WTC11 (cell line): ENCODE data around the gene CARMIL1. TPM values are rescaled to one million over a fixed set of nuclear protein-coding genes. Genes with fewer than 3 reads are reported as not detected.

Experiments used
- ATAC-seq: fragments of 200-7000 bp; cut with Tn5 transposase; 2 replicates; pipeline ENCODE4 v1.10.0; 2021; ENCODE audit warnings: mild to moderate bottlenecking, moderate library complexity
- CTCF ChIA-PET: fragments of 300-600 bp; sonication (Branson Sonifier 250); formaldehyde crosslinking; loops from one replicate; lab custom pipeline; 2021; ENCODE audit warnings: antibody characterized with exemption; lab: Charles Lee
- POLR2A ChIA-PET: fragments of 350-600 bp; sonication (Branson Sonifier 250); formaldehyde crosslinking; loops from one replicate; lab custom pipeline; 2021; ENCODE audit warnings: antibody characterized with exemption; lab: Charles Lee
- DNase-seq: peaks from one replicate; pipeline ENCODE4 v3.0.0; 2021; ENCODE audit warnings: low spot score
- H3K27ac Mint-ChIP-seq: 2 replicates; pipeline ENCODE4 v1.8.0; 2021; ENCODE audit warnings: mixed read lengths
- H3K27me3 Mint-ChIP-seq: 2 replicates; pipeline ENCODE4 v1.8.0; 2021; ENCODE audit warnings: low read depth, mild to moderate bottlenecking, moderate library complexity, mixed read lengths
- H3K36me3 Mint-ChIP-seq: 2 replicates; pipeline ENCODE4 v1.8.0; 2021; ENCODE audit warnings: mixed read lengths
- H3K4me1 Mint-ChIP-seq: 2 replicates; pipeline ENCODE4 v1.8.0; 2022; ENCODE audit warnings: mixed read lengths
- H3K4me3 Mint-ChIP-seq: 2 replicates; pipeline ENCODE4 v1.8.0; 2021; ENCODE audit warnings: mild to moderate bottlenecking, moderate library complexity, mixed read lengths
- H3K9me3 Mint-ChIP-seq: 2 replicates; pipeline ENCODE4 v1.8.0; 2021; ENCODE audit warnings: mixed read lengths
- CREM ChIP-seq: sonication (generic); formaldehyde crosslinking; IDR thresholded peaks from 2 replicates; pipeline ENCODE4 v1.8.1; 2022; ENCODE audit warnings: mild to moderate bottlenecking, missing genetic modification reagents, moderate library complexity
- EMX1 ChIP-seq: fragments of 250-450 bp; sonication (Bioruptor Pico); IDR thresholded peaks from 2 replicates; pipeline ENCODE4 v1.8.0; 2021; ENCODE audit warnings: mild to moderate bottlenecking
- ETV6 ChIP-seq: sonication (generic); formaldehyde crosslinking; IDR thresholded peaks from 2 replicates; pipeline ENCODE4 v1.8.1; 2022; ENCODE audit warnings: mild to moderate bottlenecking, missing genetic modification reagents
- FOXJ3 ChIP-seq: sonication (generic); formaldehyde crosslinking; IDR thresholded peaks from 2 replicates; pipeline ENCODE4 v1.9.0; 2021; ENCODE audit warnings: missing genetic modification reagents, mild to moderate bottlenecking, borderline replicate concordance
- GABPB1 ChIP-seq: sonication (generic); formaldehyde crosslinking; IDR thresholded peaks from 2 replicates; pipeline ENCODE4 v1.8.1; 2023; ENCODE audit warnings: mild to moderate bottlenecking, missing genetic modification reagents
- GRHL2 ChIP-seq: fragments of 250-450 bp; sonication (Bioruptor Pico); IDR thresholded peaks from 2 replicates; pipeline ENCODE4 v1.8.0; 2022; ENCODE audit warnings: mild to moderate bottlenecking, moderate library complexity; ENCODE audit not compliant: insufficient replicate concordance, severe bottlenecking
- TEAD1 ChIP-seq: sonication (generic); formaldehyde crosslinking; IDR thresholded peaks from 2 replicates; pipeline ENCODE4 v1.8.0; 2022; ENCODE audit warnings: mild to moderate bottlenecking, missing genetic modification reagents
- ZNF121 ChIP-seq: sonication (generic); formaldehyde crosslinking; IDR thresholded peaks from 2 replicates; pipeline ENCODE4 v1.8.0; 2023; ENCODE audit warnings: missing genetic modification reagents
- ZNF219 ChIP-seq: sonication (generic); formaldehyde crosslinking; IDR thresholded peaks from 2 replicates; pipeline ENCODE4 v1.8.0; 2023; ENCODE audit warnings: missing genetic modification reagents, mild to moderate bottlenecking, borderline replicate concordance
- ZNF396 ChIP-seq: fragments of 250-450 bp; sonication (Bioruptor Pico); IDR thresholded peaks from 2 replicates; pipeline ENCODE4 v1.8.0; 2021; ENCODE audit warnings: mild to moderate bottlenecking, moderate library complexity, borderline replicate concordance
- total RNA-seq: library from RNA; stranded (reverse); gene quantifications from 3 replicates; pipeline ENCODE4 v1.2.3, GENCODE V29; 2021
- TF ChIP-seq, protein P1 (sequence below): sonication (generic); formaldehyde crosslinking; IDR thresholded peaks from 2 replicates; pipeline ENCODE4 v1.8.0; 2022; ENCODE audit warnings: mild to moderate bottlenecking, missing genetic modification reagents
- TF ChIP-seq, protein P2 (sequence below): sonication (generic); formaldehyde crosslinking; IDR thresholded peaks from 2 replicates; pipeline ENCODE4 v1.8.1; 2022; ENCODE audit warnings: low read depth, missing genetic modification reagents, borderline replicate concordance
- TF ChIP-seq, protein P3 (sequence below): sonication (generic); formaldehyde crosslinking; IDR thresholded peaks from 2 replicates; pipeline ENCODE4 v1.8.1; 2023; ENCODE audit warnings: mild to moderate bottlenecking, missing genetic modification reagents, moderate library complexity
- TF ChIP-seq, protein P4 (sequence below): sonication (generic); formaldehyde crosslinking; conservative IDR thresholded peaks from 2 replicates; pipeline ENCODE4 v1.8.1; 2023; ENCODE audit warnings: mild to moderate bottlenecking, low read depth, missing genetic modification reagents, moderate library complexity
- TF ChIP-seq, protein P5 (sequence below): sonication (generic); formaldehyde crosslinking; IDR thresholded peaks from 2 replicates; pipeline ENCODE4 v1.8.1; 2022; ENCODE audit warnings: mild to moderate bottlenecking, missing genetic modification reagents, moderate library complexity, borderline replicate concordance

Gene CARMIL1
- total RNA-seq, 1 experiment from 2014 or later, result 36.2 TPM

DNA sequence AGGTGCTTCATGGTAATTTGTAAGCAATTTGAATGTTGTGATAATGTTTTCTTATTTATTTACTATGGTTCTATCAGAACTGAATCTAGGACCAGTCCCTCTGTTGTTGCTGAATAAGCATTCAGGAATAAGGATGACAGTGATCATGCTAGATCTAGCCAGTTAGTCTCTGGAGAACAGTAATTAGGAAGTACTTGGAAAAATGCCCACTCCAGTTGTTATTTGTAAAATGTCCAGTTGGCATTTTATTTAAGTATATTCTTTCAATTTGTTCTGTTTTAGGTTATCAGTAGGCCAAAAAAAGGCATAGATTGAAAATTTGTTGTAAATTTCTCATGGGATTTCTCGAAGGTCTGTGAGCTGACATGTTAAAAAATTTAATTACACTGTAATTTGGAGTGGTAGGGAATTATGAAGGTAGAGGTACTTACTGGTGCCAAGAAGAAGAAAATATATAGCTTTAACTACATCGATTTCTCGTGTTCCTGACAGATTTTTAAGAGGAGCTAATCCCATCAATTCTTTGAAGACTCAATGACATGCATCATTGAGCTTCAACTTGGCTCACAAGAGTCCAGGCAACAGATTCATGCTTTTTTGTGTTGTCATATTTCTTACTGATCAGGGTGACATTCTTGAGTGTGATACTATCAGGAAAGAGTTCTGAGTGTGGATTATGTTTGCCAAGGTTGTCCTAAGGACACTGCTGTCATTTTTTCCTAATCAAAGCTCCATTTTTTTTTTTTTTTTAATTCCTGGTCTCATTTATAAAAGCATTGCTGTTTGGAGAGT is 177.3 kb downstream of the CARMIL1 start (continued):
- TF ChIP-seq, protein P1, sequence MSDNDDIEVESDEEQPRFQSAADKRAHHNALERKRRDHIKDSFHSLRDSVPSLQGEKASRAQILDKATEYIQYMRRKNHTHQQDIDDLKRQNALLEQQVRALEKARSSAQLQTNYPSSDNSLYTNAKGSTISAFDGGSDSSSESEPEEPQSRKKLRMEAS (CRISPR knock-in tag), result no peak
- TF ChIP-seq, protein P2, sequence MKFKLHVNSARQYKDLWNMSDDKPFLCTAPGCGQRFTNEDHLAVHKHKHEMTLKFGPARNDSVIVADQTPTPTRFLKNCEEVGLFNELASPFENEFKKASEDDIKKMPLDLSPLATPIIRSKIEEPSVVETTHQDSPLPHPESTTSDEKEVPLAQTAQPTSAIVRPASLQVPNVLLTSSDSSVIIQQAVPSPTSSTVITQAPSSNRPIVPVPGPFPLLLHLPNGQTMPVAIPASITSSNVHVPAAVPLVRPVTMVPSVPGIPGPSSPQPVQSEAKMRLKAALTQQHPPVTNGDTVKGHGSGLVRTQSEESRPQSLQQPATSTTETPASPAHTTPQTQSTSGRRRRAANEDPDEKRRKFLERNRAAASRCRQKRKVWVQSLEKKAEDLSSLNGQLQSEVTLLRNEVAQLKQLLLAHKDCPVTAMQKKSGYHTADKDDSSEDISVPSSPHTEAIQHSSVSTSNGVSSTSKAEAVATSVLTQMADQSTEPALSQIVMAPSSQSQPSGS (CRISPR knock-in tag), result no peak

DNA sequence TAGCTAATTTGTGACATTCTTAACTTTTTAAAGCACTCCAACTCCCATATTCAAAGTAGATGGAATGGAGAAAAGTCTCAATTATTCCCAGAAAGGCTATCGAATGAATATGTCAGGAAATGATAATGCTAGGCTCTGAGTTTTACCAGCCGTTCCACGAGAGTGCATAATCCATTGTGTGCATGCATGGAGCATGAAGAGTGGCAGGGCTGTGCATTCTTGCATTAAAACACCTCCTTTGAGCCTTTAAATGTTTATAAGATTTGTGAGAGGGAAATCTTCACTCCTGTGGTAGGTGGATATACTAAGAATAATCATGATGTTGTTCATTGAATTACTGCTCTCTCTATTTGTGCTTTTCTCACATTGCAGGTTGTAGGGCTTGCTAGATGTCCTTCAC is 178.3 kb downstream of the CARMIL1 start:
- H3K27me3 Mint-ChIP-seq, result no peaks in the 10 kb centered on the region
- ChIA-PET CTCF (no interaction called here), POLR2A (interaction anchor here (0.7 kb wide), 1 partner anchor 460 kb away, joined by 4 read pairs; no protein-coding TSS in a partner anchor)
- peak overlapping the region; percentile 67; the same call in 1 of the 2 replicates for H3K27ac Mint-ChIP-seq
- DNase-seq (no peak), ATAC-seq (no peak)
- TF ChIP-seq, protein P3, sequence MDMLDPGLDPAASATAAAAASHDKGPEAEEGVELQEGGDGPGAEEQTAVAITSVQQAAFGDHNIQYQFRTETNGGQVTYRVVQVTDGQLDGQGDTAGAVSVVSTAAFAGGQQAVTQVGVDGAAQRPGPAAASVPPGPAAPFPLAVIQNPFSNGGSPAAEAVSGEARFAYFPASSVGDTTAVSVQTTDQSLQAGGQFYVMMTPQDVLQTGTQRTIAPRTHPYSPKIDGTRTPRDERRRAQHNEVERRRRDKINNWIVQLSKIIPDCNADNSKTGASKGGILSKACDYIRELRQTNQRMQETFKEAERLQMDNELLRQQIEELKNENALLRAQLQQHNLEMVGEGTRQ (CRISPR knock-in tag), result no peak
- TF ChIP-seq CREM (CRISPR knock-in tag), result no peak
- TF ChIP-seq, protein P4, sequence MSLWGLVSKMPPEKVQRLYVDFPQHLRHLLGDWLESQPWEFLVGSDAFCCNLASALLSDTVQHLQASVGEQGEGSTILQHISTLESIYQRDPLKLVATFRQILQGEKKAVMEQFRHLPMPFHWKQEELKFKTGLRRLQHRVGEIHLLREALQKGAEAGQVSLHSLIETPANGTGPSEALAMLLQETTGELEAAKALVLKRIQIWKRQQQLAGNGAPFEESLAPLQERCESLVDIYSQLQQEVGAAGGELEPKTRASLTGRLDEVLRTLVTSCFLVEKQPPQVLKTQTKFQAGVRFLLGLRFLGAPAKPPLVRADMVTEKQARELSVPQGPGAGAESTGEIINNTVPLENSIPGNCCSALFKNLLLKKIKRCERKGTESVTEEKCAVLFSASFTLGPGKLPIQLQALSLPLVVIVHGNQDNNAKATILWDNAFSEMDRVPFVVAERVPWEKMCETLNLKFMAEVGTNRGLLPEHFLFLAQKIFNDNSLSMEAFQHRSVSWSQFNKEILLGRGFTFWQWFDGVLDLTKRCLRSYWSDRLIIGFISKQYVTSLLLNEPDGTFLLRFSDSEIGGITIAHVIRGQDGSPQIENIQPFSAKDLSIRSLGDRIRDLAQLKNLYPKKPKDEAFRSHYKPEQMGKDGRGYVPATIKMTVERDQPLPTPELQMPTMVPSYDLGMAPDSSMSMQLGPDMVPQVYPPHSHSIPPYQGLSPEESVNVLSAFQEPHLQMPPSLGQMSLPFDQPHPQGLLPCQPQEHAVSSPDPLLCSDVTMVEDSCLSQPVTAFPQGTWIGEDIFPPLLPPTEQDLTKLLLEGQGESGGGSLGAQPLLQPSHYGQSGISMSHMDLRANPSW (CRISPR knock-in tag), result no peak
- no peaks in the 10 kb centered on the region for H3K9me3 Mint-ChIP-seq
- H3K36me3 Mint-ChIP-seq, result no peaks in the 10 kb centered on the region
- peaks cover 23% of the 10 kb centered on the region for H3K4me1 Mint-ChIP-seq
- H3K4me3 Mint-ChIP-seq, result no peak overlapping the region

DNA sequence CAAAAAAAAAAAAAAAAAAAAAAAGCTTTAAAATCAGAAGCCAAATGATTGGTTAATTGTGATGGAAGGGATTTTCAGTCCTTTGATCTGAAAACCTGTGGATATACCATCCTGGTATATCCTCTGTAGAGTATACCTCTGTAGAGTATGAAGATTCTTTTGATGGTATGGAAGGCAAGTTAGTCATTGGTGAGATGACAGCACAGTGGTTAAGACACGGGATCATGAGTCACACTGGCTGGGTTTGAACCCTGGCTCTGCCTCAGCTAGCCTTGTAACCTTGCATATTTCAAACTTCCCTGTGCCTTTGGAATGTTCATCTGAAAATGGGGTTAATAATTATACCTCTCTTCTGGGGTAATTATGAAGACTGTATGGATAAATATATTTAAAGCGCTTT is 179.3 kb downstream of the CARMIL1 start:
- POLR2A ChIA-PET, result interaction anchor here (0.6 to 0.7 kb wide), 3 partner anchors 139 to 461 kb away, joined by 3 to 6 read pairs (median 4); no protein-coding TSS in a partner anchor
- Mint-ChIP-seq H3K36me3 (no peaks in the 10 kb centered on the region), H3K9me3 (no peaks in the 10 kb centered on the region), H3K27ac (no peak overlapping the region), H3K4me1 (peaks cover 31% of the 10 kb centered on the region), H3K27me3 (no peaks in the 10 kb centered on the region), H3K4me3 (no peak overlapping the region)
- DNase-seq (no peak), ATAC-seq (no peak)
- no peak for TF ChIP-seq ETV6 (CRISPR knock-in tag)
- TF ChIP-seq ZNF121 (CRISPR knock-in tag), result no peak
- no peak for TF ChIP-seq ZNF219 (CRISPR knock-in tag)
- CTCF ChIA-PET, result no interaction called here

DNA sequence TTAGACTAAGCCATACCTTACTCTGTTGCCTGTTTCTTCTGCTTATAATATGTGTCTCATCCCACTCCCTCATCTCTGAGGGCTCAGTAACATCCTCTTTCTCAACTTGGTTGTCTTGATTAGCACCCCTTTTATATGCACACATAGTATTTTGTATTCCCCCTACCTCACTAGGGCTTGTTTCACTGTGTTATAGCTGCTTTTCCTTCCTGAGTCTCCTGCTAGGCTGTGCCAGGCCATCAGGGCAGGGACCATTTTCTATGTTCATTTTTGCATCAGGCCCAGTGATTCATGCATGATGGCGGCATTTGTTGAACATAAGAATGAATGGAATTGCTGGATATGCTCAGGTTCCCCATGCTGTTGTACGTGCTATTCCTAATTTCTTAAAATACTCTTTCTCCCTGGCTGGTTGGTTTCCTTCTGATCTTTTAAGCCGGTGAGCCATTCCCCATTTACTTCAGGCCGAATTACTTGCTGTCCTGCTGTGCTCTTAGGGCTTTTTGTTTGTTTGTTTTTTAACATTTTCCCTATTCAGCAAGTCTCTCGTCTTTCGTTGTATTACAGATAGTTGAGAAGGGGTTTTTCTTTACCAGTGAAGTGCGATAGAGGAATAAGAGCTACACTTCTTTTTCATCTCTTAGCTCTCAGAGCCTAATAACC is 183.2 kb downstream of the CARMIL1 start:
- Mint-ChIP-seq H3K4me3 (peak overlapping the region; percentile 47), H3K36me3 (peaks cover 3% of the 10 kb centered on the region; the same call in 1 of the 2 replicates), H3K27me3 (no peaks in the 10 kb centered on the region), H3K4me1 (peaks cover 46% of the 10 kb centered on the region), H3K9me3 (no peaks in the 10 kb centered on the region), H3K27ac (peak overlapping the region; percentile 78)
- ChIA-PET CTCF (interaction anchor here (1.0 to 1.8 kb wide), 3 partner anchors 28 to 183 kb away, joined by 3 to 7 read pairs (median 4); partner anchors contain the start of gene CARMIL1), POLR2A (interaction anchor here (1.4 kb wide), 1 partner anchor 13 kb away, joined by 3 read pairs; no protein-coding TSS in a partner anchor)
- peak; percentile 68 for ATAC-seq
- no peak for DNase-seq
- TF ChIP-seq, protein P5, sequence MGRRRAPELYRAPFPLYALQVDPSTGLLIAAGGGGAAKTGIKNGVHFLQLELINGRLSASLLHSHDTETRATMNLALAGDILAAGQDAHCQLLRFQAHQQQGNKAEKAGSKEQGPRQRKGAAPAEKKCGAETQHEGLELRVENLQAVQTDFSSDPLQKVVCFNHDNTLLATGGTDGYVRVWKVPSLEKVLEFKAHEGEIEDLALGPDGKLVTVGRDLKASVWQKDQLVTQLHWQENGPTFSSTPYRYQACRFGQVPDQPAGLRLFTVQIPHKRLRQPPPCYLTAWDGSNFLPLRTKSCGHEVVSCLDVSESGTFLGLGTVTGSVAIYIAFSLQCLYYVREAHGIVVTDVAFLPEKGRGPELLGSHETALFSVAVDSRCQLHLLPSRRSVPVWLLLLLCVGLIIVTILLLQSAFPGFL, result no peak
- TF ChIP-seq GABPB1 (no peak), ZNF396 (CRISPR knock-in tag) (no peak), TEAD1 (CRISPR knock-in tag) (no peak), GRHL2 (CRISPR knock-in tag) (no peak), EMX1 (CRISPR knock-in tag) (no peak), FOXJ3 (CRISPR knock-in tag) (no peak)
